Activated CD4-positive, alpha-beta T cell treated with anti-CD3 and anti-CD28 coated beads, Interleukin-2, Interleukin-6, amounts not matched to agents 100 ng/mL and 50 ng/mL, durations not matched to agents 16 hours and 8 hours (primary cell): Measurements from ENCODE around the gene TTF2.

Experiments
- DNase-seq: peaks from one replicate; pipeline ENCODE4 v3.0.0-alpha.2; 2020

Gene TTF2

GRCh38 chr1:117047271-117047670 is 12.9 kb upstream of the TTF2 start:
- DNase-seq = no peak

- DNase-seq = no peak
Measured at GRCh38 chr1:117049857-117050256, 10.3 kb upstream of the TTF2 start.

DNA sequence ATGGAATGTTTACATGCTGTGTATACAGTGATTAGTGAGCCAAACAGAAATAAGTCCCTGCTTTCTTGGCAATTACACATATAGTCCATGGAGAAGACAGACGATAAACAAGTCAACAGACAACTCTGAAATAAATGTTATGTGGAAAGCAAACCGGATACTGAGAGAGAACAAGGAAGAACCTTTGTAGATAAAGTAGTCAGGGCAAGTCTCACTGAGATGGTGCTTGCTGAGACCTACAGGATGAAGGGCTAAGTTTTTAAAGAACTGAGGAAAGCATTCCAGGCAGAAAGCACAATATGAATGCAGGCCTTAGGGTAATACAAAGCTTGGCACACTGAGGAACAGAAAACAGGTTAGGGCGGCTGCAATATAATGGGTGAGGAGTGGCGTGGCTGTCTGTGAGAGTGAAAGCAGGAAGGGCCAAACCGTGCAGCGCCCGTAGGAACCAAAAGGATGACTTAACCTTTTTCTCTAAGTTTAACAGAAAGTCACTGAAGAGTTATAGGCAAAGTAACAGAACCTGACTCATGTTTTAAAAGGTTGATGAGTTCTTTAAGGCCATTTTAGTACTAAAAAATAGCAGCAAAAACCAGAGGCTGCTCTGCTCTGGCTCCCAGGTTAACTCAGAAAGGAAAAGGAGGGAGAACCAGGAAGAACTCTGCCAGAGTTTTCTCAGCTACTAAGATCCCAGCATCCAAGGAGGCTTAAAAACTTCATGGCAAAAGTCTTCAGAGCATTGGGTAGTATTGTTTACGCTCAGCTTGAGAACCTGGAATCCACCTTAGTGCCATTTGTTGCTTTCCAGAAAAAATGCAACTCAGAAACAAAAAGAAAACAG is 8.7 kb upstream of the TTF2 start:
- DNase-seq = peak; percentile 59

DNA sequence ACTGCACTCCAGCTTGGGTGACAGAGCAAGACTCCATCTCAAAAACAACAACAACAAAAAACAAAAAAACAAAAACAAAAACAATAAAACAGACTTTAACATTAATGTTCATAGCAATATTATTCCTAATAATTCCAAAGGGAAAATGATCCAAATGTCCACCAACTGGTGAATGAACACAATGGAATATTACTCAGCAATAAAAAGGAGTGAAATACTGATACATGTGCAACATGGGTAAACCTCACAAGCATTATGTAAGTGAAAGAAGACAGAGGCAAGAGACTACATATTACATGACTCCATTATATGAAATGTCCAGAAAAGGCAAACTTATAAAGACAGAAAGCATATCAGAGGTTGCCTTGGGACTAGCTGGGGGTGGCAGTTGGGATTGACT is 6.1 kb upstream of the TTF2 start:
- DNase-seq = no peak

- no peak for DNase-seq
Measured at GRCh38 chr1:117058810-117059209, 1.3 kb upstream of the TTF2 start.

DNA sequence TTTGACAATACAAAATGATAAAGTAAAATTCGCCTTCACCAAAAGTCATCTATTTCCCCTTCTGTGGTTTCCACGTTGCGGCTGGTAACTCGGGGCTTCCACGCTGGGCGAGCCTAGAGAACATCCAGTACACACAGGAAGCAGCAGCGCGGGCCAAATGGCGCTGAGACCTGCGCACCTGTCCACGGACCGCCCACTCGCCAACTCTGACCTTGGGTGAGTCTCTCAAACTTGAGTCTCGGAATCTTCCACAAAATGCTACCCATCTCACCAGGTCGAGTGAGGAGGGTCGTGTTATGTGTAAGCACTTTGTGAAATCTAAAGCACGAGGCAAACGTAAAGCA is 820 bp upstream of the TTF2 start:
- DNase-seq = peak; percentile 85

DNA sequence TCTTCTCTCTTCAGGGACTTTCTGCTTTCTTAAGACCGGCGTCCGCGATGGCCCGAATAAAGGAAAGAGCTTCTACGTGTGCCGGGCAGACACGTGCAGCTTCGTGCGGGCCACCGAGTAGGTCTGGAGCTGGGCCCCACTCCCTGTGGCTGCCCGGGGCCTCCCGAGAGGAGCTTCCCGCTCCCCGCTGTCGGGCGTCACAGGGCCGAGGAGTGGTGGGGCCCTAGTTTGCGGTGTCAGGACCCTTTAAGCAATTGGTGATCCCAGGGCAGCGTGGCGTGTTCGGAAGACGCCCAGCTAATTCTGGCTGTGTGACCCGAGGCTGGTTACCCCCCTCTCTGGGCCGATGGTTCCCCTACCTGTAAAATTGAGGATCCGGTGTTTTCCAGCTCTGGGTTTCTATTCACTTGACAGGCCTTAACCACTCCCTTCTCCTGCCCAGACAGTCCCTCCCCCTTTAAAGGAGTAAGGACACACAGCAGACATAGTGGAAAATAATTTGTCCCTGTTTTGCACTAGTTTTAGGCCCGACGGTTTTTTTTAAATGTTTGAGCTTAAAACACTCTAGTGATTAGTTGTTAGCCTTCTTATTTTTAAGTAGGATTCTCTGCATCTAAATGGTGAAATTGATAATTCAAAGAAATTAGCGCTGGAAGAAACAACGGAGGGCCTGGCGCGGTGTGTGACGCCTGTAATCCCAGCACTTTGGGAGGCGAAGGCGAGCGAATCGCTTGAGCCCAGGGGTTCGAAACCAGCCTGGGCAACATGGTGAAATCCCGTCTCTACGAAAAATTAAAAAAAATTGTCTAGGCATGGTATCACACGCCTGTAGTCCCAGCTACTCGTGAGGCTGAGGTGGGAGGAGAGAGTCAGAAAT is 553 bp downstream of the TTF2 start:
- peak; percentile 67 for DNase-seq

DNA sequence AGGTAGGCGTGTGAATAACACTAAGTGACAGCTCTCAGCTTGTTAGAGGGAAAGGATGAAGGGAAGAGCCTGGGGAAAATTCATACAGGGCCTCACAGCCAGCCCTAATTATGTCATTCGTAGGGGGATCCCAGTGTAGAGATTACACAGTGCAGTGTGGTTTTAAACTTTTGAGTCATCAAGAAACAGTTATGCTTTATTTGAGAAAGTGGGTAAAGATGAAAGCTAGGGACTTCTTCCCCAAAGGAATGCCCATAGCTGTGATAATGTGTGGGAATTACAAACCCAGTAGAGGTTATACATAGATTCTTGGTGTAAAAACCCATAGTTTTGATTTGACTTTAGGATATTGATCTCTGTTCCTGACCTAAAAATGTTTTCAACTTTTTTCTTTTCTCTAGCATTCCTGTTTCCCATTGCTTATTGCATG is 1.9 kb downstream of the TTF2 start:
- DNase-seq = peak; percentile 81

- DNase-seq = no peak
Measured at GRCh38 chr1:117066367-117066766, 6.2 kb downstream of the TTF2 start.

DNA sequence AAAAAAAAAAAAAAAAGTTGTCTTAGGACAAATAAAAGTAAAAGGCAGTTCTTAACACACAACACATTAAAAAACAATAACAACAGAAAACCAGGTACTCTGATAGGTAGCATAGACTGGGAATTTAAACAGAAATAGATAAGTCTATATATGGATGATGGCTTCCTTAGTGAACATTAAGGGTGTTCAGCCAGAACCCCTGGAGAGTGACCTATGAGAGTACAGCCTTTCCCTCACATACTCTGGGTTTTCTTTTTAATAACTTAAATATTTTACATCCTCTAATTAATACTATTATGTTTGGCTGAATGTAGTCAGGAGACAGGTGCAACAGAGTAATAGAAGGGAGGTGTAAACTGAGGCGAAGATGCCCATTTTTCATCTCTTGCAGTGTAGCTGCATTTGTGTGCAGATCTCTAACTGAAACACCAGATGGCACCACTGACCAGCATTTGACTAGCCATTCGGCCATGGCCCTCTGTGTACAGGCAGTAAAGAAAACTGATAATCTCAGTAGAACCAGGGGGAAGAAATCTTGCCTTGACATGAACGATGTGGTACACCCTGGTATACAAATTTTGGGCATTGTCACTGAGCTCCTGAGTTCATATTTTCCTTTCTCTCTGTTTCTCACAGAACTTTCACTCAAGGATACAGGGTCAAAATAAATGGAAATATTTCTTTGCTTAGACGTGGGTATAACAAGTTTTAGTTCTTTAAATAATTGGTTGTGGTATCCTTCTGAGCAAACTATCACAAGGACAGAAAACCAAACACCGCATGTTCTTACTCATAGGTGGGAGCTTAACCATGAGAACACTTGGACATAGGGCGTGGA is 7.6 kb downstream of the TTF2 start:
- DNase-seq = peak; percentile 56

GRCh38 chr1:117068580-117068979 is 8.5 kb downstream of the TTF2 start:
- DNase-seq = no peak

- no peak for DNase-seq
Measured at GRCh38 chr1:117069220-117069844, 9.2 kb downstream of the TTF2 start.

DNA sequence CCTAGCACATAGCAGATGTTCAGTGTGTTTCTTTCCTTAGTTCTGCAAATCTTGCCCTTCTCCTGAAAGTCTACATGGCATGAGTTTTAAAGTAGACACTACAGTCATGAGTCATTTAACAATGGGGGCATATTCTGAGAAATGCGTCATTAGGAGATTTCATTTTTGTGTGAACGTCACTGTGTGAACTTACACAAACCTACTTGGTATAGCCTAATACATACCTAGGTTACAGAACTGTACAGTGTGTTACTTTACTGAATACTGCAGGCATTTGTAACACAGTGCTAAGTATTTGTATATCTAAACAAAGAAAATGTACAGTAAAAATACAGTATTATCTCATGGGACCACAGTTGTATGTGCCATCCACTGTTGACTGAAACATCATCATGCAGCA is 10.0 kb downstream of the TTF2 start:
- peak; percentile 66 for DNase-seq

- no peak for DNase-seq
Measured at GRCh38 chr1:117076648-117077047, 16.5 kb downstream of the TTF2 start.

DNA sequence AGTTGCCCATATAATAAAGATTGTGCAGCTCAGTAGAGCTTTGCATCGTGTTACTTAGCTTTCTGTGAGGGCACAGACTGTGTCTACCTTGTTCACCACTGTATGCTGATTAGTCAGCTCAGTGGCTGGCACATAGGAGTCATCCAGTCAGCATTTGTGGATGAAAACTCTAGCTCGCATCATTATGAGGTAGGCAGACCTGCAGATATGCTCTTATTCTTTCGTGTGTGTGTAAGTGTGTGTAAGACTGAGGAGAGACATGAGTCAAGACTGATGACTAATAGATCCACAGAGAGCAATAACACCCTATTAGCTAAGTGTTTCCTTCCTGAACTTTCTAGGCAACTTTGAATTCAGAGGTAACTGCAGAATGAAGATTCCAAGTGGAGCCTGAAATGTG is 17.1 kb downstream of the TTF2 start:
- DNase-seq = peak; percentile 76

GRCh38 chr1:117079737-117080136 is 19.6 kb downstream of the TTF2 start:
- DNase-seq = no peak

- DNase-seq = no peak
Measured at GRCh38 chr1:117084231-117084630, 24.1 kb downstream of the TTF2 start.

DNA sequence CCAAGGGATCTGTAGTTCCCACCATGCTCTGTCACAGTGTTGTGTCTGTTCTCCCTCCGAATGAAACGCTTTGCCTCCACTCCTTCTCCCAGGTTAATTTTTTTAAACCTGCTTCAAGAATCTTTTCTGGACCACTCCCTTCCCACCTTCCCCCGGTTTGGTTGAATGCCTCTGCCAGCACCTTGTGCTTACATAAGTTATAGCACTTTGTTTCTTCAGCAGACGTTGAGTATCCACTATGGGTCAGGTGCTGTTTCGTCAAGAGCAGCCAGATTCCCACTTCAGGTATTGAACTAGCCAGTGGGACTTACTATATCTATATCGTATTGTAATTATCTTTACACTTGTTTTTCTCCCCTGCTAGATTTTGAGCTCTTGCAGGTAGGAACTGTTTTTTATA is 27.6 kb downstream of the TTF2 start:
- DNase-seq = no peak

DNA sequence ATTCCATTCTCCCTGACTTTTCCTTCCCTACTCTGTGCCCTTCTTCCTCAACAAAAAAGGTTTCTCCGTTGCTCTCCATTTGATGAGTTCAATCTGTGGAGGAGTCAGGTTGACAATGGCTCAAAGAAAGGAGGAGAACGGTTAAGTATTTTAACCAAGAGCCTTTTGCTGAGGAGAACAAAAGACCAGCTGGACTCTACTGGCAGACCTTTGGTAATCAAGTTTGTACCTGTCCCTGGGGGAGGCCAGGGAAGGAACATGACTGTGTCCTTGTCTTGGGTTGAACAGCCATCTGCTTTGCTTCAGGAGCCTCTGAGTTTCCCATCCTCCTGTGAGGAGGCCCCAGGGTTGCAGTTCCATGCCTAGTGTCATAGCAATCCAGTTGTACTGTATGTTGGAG is 29.9 kb downstream of the TTF2 start:
- DNase-seq = no peak

DNA sequence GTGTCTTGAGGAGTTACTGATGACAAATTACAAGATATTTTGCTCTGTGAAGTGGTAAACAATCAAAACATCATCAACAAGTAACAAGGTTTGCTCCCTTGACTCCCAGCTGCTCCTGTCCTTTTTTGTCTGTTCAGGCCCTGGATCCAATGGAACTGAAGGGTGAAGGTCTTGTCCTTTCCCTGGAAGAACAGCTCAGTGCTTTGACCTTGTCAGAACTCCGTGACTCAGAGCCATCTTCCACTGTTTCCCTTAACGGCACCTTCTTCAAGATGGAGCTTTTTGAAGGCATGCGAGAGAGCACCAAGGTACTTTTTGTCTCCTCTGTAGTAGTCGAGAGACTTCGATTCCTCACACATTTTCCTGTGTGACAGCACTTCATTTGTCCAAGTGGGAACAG is 32.5 kb downstream of the TTF2 start:
- DNase-seq = no peak

DNA sequence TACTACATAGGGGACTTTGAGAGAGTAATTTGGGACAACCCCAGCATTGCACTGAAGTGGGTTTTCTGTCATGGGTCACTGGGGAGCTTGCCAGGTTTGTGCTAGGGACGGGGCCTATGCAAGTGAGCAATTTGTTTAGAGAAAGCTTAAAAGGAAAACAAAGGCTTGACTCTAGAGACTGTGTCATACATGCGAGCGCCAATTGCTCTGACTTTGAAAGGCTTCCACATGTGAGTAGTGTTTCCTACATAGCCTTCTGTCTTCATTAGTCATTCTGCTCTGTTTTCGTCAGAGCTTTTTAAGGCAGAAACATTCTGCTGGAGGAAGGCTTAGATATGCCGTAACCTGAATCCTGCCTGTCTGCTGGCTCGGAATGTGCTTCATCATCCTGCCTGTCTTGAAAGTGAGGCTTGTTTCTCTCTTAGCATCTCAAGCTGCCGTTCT is 33.0 kb downstream of the TTF2 start:
- no peak for DNase-seq

GRCh38 chr1:117093870-117094621 is 33.9 kb downstream of the TTF2 start:
- DNase-seq = peak; percentile 66
